ENCODE data around the gene NRF1.
"Not testable (repeated sequence)": the region's sequence is repeated elsewhere in the genome, so short reads cannot be mapped to it uniquely, and the experiment has no call there.

Gene NRF1

GRCh38 chr7:129784783-129785684 lies 173.5 kb downstream of the NRF1 start:
- DNase-seq = no peak

DNA sequence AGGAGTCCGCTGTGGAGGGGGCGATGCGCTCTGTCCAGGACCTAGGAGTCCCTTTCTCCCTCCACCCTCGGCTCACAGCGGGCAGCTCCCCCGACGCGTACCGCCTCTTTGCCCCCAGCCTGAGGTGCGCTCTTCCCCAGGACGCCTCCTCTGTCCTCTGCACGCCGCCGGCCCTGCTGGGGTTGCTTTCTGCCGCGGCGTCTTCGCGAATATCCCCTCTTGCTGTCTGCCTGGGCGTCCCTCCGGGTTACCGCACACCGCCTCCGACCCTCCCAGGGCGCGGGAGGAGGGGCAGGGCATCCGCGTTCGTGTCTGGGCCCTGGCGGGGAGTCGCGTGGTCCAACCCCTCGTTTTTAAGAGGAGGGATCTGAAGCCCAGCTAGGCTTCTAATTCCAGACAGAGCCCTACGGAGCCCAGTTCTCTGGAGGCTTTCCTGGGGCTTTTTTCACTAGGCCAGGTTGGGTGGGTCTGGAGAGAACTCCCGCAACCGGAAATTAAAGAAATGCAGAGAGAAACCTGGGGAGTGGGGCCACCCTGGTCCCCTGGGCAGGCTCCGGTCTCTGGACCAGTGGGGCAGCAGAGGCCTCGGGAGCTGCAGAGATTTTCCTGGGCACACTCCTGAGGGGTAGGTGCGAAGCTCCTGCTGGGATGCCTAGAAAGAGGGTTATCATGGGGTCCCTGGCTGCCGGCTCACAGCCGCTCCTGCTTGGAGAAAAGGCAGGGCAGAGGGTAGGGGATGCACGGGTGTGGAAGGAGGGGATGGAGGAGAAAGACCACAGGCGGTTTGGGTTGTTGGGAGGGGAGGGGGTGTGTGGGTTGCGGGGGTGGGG lies 174.4 kb downstream of the NRF1 start:
- DNase-seq = no peak

DNA sequence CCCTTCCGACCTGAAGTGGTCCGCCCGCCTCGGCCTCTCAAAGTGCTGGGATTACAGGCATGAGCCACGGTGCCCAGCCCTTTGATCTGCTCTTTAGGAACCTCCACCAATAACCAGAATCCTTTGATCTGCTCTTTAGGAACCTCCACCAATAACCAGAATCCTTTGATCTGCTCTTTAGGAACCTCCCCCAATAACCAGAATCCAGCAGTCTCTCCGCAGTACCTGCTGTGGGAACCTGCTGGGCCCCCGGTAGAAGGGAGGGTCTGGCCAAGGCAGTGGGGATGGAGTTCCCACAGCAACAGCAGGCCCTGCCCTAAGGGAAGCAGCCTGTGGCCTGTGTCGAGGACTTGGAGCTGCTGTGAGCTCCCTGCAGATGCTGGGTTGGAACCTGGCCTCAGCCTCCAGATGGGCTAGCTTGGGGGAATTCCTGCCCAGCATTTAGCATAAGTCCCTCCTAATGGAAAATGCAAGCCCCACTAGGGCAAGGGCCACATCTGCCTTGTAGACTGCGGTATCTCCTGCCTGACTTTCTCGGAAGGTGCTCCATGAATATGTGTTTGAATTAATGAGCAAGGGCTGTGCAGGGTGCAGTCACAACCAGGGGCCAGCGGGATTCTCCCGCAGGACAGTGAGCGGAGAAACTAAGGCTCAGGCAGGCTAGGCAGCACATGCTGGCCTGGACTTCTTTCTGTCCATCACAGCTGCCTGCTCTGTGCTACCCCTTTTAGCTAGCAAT lies 175.5 kb downstream of the NRF1 start:
- no peak for DNase-seq

GRCh38 chr7:129789000-129789399 lies 177.5 kb downstream of the NRF1 start:
- no peak for DNase-seq

GRCh38 chr7:129789652-129790051 lies 178.1 kb downstream of the NRF1 start:
- DNase-seq = no peak

- no peak for DNase-seq
Observed at GRCh38 chr7:129790136-129790535, 178.6 kb downstream of the NRF1 start.

- DNase-seq = no peak
Observed at GRCh38 chr7:129792721-129793120, 181.2 kb downstream of the NRF1 start.

DNA sequence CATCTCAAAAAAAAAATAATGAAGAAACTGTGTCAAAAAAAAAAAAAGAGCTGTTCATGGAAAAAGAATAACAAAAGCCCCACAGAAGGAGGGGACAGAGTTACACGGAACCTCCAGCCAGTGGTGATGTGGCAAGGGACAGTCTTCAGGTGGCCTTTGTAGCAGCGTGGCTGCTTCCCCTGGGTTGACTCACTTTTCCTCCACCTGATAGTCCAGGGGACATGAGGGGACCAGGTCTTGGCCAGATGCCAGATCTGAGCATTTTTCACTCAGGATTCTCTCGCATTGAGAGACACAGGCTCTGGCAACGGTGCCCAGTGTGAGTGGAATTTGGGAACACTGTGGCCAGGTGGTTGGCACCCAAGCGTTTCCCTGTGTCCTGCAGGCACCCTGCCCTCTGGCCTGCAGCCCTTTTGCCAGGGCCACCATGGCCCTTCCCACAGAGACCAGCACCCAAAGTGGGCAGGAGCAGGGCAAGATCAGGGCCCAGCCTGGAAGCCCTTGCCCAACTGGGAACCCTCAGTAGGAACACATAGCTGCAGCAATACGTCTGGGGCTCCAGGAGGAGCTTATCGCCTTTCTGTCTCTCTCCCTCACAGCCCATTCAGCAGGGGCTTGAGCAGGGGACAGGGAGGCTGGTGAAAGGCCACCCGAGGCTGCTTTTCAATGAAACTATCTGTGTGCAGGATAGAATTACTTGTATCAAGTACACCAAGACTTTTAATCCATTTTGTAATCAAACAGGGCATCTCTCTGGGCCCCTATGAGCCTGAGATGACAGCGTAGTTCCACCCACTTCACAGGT lies 182.2 kb downstream of the NRF1 start:
- DNase-seq = no peak

DNA sequence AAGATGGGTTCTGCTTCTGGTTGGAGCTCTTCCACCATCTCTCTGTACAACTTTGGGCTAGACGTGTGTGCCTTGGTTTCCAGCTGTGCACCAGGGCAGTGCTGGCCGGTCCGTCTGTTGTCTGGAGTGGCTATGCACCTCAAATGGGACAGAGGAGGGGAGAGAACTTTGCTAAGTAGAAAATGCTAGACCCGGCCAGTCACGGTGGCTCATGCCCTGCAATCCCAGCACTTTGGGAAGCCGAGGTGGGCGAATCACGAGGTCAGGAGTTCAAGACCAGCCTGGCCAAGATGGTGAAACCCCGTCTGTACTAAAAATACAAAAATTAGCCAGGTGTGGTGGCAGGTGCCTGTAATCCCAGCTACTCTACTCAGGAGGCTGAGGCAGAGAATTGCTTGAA lies 182.9 kb downstream of the NRF1 start:
- DNase-seq = not testable (repeated sequence)

DNA sequence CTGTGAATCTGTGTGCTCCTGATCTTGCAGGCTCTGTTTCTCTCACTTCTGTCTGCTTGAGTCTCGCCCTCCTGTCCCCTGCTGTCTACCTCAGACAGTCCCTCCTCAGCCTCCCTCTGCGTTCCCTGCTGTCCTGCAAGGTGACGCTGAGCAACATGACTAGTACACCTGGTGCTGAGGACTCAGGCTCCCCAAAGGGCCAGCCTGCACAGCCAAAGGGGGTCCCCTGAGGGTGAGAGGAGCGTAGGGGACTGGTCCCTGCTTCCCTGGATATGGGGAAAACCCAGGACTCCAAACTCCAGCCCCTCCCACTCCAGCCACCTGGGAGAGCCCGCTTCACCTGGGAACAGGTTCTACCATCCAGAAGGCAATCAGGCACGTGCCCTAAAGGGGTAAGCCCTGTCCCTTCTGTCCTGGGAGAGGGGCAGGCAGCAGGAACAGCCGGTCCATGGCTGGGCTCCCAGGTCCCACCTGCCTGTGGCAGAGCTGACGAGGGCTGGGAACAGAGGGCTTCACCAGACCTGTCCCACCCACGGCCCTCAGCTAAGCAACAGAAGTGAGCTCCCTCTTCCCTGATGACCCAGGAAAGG lies 184.8 kb downstream of the NRF1 start:
- DNase-seq = no peak

- no peak for DNase-seq
Observed at GRCh38 chr7:129797214-129797789, 185.8 kb downstream of the NRF1 start.

GRCh38 chr7:129798616-129799349 lies 187.3 kb downstream of the NRF1 start:
- DNase-seq = no peak

DNA sequence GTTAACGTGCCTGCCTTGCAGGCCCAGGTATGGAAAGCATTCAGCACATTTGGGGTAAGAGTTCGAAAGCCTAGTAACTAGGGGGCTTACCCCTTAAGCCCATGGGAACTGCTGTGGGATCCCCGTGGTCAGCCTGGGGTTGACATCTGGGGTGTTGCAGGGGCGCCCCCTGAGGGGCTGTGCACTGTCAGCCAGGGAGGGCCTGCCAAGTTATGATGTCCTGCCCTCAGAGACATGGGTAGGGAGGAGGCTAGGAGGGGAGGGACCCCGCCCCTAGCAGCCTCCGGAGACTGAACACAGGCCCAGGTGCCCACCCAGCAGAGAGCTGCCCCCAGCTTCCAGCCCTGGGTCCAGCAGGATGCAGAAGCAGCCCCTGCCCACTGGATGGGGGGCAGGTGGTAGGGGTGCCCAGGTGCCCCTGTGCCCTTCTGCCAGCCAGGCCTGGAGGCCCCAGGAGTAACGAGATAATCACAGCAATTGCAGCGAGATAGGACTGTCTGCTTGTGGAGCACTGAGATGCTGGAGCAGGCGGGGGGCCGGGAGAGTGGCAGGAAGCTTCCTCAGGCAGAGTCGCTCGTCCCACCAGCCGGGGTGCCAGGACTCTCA lies 187.9 kb downstream of the NRF1 start:
- DNase-seq = no peak

GRCh38 chr7:129800901-129801300 lies 189.4 kb downstream of the NRF1 start:
- no peak for DNase-seq

- no peak for DNase-seq
Observed at GRCh38 chr7:129801882-129802281, 190.4 kb downstream of the NRF1 start.

GRCh38 chr7:129803546-129804081 lies 192.1 kb downstream of the NRF1 start:
- no peak for DNase-seq

- no peak for DNase-seq
Observed at GRCh38 chr7:129804111-129804889, 192.8 kb downstream of the NRF1 start.

DNA sequence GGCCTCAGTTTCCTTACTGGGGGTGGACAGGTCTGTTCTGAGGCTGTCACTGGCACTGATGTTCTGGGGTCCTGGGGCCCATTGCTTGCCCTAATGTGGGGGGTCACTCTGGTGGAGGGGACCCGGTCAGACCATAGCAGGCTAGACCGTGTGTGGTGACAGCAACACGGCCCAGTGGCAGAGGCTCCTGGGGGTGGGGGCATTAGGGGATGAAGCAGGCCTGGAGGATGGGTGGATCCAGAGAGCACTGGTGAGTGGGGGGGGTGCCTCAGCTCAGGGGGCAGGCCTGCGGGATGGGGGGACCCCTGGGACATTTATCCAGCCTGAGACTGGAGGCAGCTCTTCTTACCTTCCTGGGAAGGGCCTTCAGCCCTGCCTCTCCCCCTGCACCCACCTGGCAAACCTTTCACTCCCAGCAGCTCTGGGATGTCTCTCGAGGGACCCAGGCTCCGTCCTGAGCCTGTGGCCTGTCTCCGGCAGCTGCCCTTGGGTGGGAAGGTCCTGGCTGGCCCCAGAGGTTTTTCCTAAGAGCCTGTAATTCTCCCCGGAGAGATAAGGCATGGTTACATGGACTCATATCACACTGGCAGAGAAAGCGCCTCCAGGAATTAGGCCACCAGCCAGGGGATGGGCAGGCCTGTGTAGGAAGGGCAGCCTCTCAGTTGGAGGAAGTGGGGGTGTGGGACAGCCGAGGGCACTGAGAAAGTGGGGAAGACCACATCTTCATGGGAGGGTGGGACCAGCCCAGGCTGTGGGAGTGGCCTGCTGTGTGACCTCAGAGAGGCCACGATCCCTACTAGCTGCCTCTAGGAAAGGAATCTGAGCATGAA lies 193.6 kb downstream of the NRF1 start:
- DNase-seq = no peak
